GM21528 (cell line): Measurements from ENCODE around the gene FMNL2.

Experiments
- ATAC-seq: cut with Tn5 transposase; IDR thresholded peaks from one replicate; pipeline ENCODE4 v1.9.1; 2021; ENCODE audit warnings: mild to moderate bottlenecking, moderate library complexity; ENCODE audit not compliant: unreplicated experiment, low FRiP score

Gene FMNL2

DNA sequence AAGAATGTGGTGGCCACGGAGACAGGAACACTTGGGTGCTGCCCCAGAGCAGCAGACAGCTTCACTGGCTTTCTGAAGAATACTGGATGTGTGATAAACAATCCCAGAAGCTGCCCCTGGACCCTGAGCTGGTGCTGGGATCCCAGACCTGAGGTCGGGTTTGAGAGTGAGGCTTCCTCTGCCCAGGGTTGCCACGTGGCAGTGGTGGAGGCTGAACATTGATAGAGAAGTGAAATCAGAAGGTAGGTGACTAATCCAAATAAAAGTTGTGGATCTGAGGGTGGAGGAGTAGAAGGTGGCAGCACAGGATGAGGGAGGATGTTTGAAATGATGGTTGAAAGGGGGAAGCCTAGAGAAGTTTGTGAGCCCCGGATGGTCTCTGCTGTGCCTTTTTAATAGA lies 64.0 kb downstream of the FMNL2 start:
- no peak for ATAC-seq

GRCh38 chr2:152400607-152401214 lies 65.7 kb downstream of the FMNL2 start:
- ATAC-seq, result no peak

GRCh38 chr2:152402780-152403759 lies 68.1 kb downstream of the FMNL2 start:
- no peak for ATAC-seq

DNA sequence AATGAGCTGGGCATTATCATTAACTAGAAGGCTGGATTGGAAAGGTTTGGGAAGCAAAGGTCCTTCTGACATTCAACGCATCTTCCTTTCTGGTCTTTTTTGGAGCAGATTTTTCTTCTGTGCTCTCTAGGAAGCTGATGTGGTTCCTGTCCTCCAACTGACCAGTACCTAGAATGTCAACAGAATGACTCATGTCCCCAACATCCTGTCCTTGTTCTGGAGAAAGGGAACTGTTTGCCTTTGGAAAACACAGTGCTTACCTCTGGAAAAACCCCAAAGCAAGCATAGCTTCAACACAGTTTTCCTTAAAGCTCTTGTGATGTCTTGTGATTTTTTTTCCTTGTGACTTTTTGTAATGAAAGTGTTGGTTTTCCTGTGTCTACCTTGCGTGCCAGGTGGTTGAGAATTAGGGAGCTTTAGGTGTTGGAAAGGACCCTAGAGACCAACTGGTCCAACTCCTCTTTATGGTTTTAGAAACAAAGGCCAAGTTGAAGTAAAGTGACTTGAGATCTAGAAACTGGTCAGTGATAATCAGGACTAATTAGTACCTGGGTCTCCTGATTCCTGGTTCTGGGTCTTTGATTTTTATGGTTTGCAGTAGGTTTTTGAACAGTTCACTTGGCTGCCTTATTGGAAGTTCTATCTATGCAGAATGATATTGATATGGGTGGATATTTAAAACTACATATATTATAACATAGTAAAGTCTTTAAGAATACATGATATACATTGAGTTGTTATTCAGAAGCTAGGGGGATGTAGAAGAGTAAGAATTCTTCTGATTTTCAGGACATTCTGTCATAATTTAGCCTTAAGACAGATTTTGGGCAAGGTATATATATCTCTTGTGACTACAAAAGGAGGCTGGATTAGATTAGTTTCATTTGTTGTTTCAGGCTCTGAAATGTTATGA lies 70.5 kb downstream of the FMNL2 start:
- ATAC-seq, result no peak

- ATAC-seq, result peak; percentile 41
These were observed 71.3 kb downstream of the FMNL2 start for GRCh38 chr2:152406119-152406835.

DNA sequence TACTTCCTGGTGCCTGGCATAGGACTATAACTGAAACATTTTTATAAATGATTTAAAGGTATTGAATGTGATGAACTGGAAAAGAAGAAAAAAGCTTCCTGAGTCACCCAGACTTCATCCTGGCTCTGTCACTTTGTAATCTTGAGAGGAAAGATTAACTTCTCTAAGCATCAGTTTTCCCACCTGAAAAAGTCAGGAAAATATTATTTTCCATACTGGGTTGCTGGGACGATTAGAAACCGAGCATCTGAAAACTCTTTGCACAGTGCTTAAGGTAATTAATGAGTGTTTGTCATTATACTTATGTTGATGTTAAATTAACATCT lies 71.8 kb downstream of the FMNL2 start:
- peak; percentile 2 for ATAC-seq

GRCh38 chr2:152407204-152407721 lies 72.3 kb downstream of the FMNL2 start:
- peak; percentile 79 for ATAC-seq

- ATAC-seq, result no peak
These were observed 72.8 kb downstream of the FMNL2 start for GRCh38 chr2:152407806-152408205.

DNA sequence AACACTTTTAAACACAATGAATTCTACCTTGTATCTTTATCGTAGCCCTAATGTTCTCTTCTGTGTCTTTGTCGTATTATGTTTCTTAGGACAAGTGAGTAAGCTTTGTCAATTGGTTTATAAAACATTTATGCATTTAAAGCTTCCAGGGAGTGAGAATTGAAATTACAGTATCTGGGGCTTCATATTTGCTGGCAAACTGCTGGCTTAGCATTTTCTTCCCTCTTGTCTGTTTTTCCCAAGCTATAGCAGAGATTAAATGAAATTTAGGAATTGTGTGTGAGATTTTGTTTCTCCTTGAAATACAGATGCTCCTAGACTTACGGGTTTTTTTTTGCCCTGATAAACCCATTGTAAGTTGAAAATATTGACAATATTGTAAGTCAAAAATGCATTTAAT lies 73.3 kb downstream of the FMNL2 start:
- no peak for ATAC-seq

- no peak for ATAC-seq
These were observed 74.6 kb downstream of the FMNL2 start for GRCh38 chr2:152409386-152410164.

GRCh38 chr2:152410165-152410597 lies 75.2 kb downstream of the FMNL2 start:
- no peak for ATAC-seq

DNA sequence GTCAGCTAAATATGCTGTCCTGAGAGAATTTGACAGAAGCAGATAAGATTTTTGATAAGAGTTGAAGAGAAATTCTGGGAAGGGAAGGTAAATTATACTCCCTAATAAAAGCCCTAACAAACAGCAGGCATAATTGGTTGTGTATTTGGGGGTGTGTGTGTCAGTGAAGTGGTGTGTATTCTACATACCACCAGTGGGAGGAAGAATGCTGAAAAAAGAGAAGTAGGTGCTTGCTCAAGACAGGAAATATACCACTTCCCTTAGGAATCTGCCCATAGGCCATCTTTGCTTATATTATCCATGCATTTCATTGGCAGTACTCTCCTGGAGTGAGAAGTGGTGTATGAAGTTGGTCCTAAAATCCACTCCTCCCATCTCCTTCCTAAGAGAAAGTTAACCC lies 76.2 kb downstream of the FMNL2 start:
- no peak for ATAC-seq

GRCh38 chr2:152413228-152414030 lies 78.5 kb downstream of the FMNL2 start:
- no peak for ATAC-seq

- no peak for ATAC-seq
These were observed 80.3 kb downstream of the FMNL2 start for GRCh38 chr2:152415231-152415642.

GRCh38 chr2:152415796-152416195 lies 80.8 kb downstream of the FMNL2 start:
- ATAC-seq, result no peak

DNA sequence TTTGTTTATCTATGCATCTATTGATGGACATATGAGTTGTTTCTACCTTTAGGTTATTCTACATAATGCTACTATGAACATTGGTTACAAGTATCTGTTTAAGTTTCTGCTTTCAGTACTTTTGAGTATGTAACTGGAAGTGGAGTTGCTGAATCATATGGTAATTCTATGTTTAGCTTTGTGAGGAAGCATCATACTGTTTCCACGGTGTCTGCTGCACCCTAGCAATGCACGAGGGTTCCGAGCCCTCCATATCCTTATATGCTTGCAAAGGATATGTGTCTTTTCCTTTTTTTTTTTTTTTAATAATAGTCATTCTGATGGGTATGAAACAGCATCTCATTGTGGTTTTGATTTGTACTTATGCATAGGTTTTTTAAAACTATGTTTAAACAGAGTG lies 83.7 kb downstream of the FMNL2 start:
- no peak for ATAC-seq

DNA sequence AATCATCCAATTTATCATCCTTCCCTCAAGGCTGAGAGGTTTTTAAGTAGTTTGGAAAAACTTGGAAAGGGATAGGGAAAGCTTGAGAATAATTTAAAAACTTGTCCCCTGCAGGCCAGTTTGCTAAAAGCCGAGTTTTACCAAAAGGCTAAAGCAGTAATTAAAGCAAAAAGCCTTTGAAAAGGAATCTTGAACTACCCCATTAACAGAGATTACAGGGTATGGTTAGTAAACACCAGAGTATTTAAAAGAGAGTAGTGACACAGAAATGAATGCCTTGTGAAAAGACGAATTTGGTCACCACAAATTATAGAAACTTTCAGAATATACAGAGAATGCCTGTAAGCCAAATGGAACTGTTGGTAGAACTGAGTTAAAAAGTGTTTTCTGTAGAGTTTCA lies 85.0 kb downstream of the FMNL2 start:
- no peak for ATAC-seq

- ATAC-seq, result no peak
These were observed 85.4 kb downstream of the FMNL2 start for GRCh38 chr2:152420363-152420762.
